Measurements from ENCODE around the gene TBC1D5.
"Not testable (repeated sequence)": the region's sequence is repeated elsewhere in the genome, so short reads cannot be mapped to it uniquely, and the experiment has no call there.

TBC1D5 gene

GRCh38 chr3:17356585-17356984 is 385.8 kb downstream of the TBC1D5 start:
- no peak for DNase-seq (ENCODE audit: low read depth)

GRCh38 chr3:17355591-17355990 is 386.8 kb downstream of the TBC1D5 start:
- no peak for DNase-seq (ENCODE audit: low read depth)

- DNase-seq (ENCODE audit: low read depth) = no peak
Measured at GRCh38 chr3:17354341-17354740, 388.1 kb downstream of the TBC1D5 start.

- DNase-seq (ENCODE audit: low read depth) = no peak
Measured at GRCh38 chr3:17352620-17353019, 389.8 kb downstream of the TBC1D5 start.

GRCh38 chr3:17351193-17351592 is 391.2 kb downstream of the TBC1D5 start:
- DNase-seq (ENCODE audit: low read depth) = not testable (repeated sequence)

DNA sequence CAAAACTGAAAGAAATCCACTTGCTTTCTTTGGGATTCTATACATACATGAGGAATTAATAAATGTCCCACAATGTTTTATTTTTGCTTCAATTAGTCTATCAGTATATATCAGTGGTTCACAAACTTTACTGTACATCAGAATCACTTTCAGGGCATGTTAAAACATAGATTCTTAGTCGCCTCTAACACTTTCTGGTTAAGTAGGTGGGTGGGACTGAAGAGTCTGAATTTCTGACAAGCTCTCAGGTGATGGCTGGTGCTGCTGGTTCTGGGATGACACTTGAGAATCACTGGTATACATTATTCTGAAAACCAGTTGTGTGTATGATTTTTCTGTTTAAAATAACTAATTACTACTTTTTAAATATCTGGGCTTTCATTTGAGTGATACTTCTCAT is 393.3 kb downstream of the TBC1D5 start:
- no peak for DNase-seq (ENCODE audit: low read depth)

- DNase-seq (ENCODE audit: low read depth) = no peak
Measured at GRCh38 chr3:17342119-17342518, 400.3 kb downstream of the TBC1D5 start.

GRCh38 chr3:17340693-17341092 is 401.7 kb downstream of the TBC1D5 start:
- DNase-seq (ENCODE audit: low read depth) = no peak

- DNase-seq (ENCODE audit: low read depth) = no peak
Measured at GRCh38 chr3:17340261-17340660, 402.2 kb downstream of the TBC1D5 start.

DNA sequence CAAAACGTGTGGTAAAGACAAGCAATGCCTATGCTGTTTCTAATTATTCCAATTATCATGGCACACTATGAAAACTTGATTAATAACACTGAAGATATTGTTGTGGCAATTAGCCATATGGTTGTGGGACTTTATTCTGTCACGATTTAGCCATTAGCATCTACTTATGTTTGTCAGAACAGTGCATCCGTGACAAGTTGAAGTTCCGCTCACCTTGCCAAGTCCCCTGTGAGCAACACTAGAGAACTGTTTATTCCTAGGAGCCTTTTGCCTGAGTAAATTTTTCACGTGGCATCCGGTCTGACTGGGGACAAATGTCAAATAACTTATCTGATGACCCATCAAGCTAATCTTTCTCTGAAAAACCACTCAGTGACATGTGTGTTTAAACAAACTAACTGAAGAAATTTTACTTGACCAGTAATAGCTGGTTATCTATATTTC is 403.3 kb downstream of the TBC1D5 start:
- no peak for DNase-seq (ENCODE audit: low read depth)

GRCh38 chr3:17336291-17336690 is 406.1 kb downstream of the TBC1D5 start:
- DNase-seq (ENCODE audit: low read depth) = no peak

DNA sequence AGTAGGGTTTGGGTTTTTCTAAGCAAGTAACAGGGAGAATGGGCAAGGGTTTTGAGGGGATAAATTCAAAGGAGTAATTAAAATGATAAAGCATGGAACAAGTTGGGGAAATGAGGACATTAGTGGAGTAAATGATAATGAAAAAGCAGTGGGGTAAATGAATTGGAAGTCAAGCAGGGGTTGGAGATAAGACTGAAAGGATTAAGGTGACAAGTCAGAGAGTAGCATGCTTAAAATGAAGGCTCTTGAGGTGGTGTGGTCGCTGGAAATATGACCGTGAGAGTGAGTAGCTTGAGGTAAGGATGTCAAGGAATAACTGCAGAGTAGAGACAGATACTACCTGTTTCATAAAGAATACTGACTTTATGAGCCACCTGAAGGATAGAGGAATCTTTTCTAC is 408.5 kb downstream of the TBC1D5 start:
- no peak for DNase-seq (ENCODE audit: low read depth)

DNA sequence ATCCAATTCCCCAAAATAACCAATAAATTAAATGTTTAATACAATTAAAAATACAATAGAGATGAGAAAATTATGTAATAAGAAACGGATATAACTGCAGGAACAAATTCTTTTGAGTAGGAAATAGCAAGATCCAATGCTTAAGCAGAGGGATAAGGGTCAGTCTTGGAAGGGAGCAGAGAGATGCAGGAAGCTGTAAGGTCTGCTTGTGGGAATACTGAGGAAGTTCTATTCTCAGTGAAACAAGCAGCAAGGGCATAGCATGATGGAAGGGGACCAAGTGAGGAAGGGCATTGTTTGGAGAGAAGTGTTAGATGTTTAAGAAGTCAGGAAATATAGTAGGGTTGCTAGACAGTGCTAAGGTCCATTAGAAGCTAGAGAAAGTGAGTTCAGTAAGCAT is 409.0 kb downstream of the TBC1D5 start:
- DNase-seq (ENCODE audit: low read depth) = no peak

- DNase-seq (ENCODE audit: low read depth) = no peak
Measured at GRCh38 chr3:17330660-17331059, 411.8 kb downstream of the TBC1D5 start.

- DNase-seq (ENCODE audit: low read depth) = no peak
Measured at GRCh38 chr3:17329927-17330326, 412.5 kb downstream of the TBC1D5 start.

DNA sequence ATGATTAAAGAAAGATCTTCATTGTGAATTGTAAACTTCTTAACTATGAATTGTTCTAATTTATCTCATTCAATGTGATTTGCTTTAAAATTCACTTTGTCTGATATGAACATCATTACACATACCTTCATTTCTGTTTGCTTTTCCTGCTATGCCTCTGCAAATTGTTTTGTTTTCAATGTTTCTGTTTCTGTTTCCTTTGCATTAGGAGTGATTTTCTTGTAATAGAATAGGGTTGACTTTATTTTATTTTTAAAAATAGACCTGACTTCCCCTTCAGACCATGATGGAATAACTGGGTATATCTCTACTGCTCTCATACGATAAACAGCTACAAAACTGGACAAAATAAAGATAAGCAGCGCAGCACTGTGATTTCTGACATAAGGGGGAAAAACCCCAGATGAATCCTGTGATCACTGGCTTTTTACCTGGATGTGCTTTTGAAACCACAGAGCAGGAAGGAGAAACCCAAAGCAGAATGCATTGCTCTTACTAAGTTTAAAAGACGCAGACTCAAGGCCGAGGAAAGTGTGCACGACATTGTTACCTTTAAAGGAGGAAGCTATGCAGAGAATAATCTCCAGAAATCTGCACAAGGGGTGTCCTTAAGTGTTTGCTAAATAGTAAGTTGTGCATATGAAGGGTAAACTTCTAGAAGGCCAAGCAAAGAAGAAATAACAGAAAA is 420.2 kb downstream of the TBC1D5 start:
- no peak for DNase-seq (ENCODE audit: low read depth)

DNA sequence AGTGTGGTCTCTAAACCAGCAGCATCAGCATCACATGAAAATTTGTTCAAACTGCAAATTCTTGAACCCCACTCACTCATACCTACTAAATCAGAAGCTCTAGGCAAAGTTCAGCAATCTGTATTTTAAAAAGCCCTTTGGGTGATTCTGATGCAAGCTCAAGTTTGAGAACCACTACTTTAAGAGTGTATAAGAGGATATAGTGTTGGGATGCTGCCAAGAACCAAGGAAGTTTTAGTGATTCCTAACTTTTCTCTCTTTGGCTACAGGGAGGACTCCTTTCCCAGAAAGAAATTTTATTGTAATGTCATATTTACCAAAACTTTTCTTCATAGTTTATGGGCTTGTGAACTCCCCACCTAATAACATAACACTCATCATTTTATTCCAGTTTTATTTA is 422.2 kb downstream of the TBC1D5 start:
- DNase-seq (ENCODE audit: low read depth) = no peak

GRCh38 chr3:17315897-17316296 is 426.5 kb downstream of the TBC1D5 start:
- no peak for DNase-seq (ENCODE audit: low read depth)

- DNase-seq (ENCODE audit: low read depth) = no peak
Measured at GRCh38 chr3:17314171-17314570, 428.3 kb downstream of the TBC1D5 start.

DNA sequence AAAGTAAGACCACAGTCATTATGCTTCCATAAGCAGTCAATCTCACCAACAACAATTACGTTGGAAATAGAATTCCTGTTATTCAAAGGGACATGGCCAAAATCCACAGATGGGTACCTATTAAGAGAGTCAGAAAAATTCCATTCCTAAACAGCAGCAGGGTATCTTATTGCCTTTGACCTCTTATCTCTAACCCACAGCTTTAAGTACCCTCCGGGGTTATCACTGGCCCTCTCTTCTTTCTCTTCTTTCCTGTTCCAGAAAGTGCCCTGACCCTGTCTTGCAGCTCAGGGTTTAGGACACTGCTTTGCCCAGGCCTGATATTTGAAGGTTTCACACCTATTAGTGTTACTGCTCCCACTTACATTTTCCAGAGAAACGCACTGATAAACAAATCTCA is 428.7 kb downstream of the TBC1D5 start:
- DNase-seq (ENCODE audit: low read depth) = no peak

- DNase-seq (ENCODE audit: low read depth) = no peak
Measured at GRCh38 chr3:17310983-17311382, 431.4 kb downstream of the TBC1D5 start.

DNA sequence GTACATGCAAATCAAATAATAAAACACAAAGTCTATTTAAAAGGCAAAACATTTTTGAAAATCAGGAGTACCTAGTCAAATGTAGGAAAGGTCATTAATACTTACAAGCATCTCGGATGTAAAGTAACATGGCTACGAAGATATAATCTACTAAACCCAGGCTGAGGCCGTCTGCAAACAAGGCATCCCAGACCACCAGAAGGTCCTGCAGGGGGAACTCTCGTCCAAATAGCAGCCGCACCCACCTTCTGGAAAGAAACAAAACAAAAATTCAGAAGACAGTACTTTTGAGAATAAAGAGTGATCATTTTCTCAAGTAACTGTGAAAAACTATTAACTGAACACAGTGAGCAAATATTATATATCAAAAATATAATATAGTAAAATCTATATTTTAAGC is 434.5 kb downstream of the TBC1D5 start:
- DNase-seq (ENCODE audit: low read depth) = no peak

GRCh38 chr3:17307482-17307881 is 434.9 kb downstream of the TBC1D5 start:
- no peak for DNase-seq (ENCODE audit: low read depth)

DNA sequence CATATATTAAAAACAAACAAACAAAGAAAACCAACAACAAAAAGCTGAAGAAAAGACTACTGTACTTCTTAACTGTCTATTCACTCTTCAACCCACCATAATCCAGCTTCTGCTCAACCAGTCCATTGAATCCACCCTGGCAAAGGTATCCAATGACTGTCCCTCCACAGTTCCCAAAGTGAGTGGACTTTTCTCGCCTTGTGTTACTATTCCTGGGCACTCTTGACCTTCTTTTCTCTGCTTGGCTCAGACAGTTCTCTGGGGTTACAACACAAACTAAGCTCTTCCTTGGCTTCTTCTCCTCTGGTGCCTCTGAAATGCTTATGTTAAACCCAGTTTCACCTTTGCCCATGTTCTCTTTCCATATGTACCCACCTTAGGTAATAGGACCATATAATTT is 437.5 kb downstream of the TBC1D5 start:
- no peak for DNase-seq (ENCODE audit: low read depth)

DNA sequence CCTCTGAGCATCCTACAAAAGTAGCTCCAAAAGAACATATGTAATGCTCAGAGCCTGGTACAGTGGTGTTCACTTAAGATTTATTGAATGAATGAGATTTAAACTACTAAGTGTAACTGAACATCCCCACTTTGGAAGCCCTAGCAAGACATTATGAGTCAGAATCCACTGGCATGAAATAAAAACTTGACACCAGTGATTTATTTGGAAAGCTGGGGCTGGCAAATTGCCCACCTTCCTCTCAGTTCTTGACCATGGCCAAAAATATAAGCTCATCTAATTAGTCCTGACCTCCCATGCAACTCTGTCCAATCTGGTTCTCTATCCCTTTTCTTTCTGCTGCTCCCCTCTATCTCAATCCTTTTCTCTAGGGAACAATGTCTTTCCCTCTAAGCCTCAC is 439.7 kb downstream of the TBC1D5 start:
- no peak for DNase-seq (ENCODE audit: low read depth)
